Right atrium auricular region (tissue), 2 donors: ENCODE measurements around the gene SLC22A23. TPM values are rescaled to one million over a fixed set of nuclear protein-coding genes. Genes with fewer than 3 reads are reported as not detected.

Experiments used
- DNase-seq: peaks from one replicate; pipeline ENCODE4 v3.0.0-alpha.2; 2019; ENCODE audit warnings: low spot score
- H3K27ac ChIP-seq, 2 donors: fragments of 200-600 bp; sonication (generic); 1 replicate in 1 of 2; 2 replicates in 1 of 2; pipeline ENCODE4 v1.5.1; 2016 to 2019
- H3K27me3 ChIP-seq, 2 donors: fragments of 200-600 bp; sonication (generic); one replicate each; pipeline versions ENCODE4 v1.5.1 to v1.6.0; 2017 to 2019
- H3K36me3 ChIP-seq: fragments of 200-600 bp; sonication (generic); one replicate; pipeline ENCODE4 v1.5.1; 2016
- H3K4me1 ChIP-seq, 2 donors: fragments of 200-600 bp; sonication (generic); one replicate each; pipeline versions ENCODE4 v1.5.1 to v1.6.0; 2017 to 2019
- H3K4me3 ChIP-seq, 2 donors: fragments of 200-600 bp; sonication (generic); 1 replicate in 1 of 2; 2 replicates in 1 of 2; pipeline ENCODE4 v1.5.1; 2017 to 2019; ENCODE audit warnings: mild to moderate bottlenecking in 1 of 2, moderate library complexity in 1 of 2
- H3K9me3 ChIP-seq, 2 donors: fragments of 200-600 bp; sonication (generic); one replicate each; pipeline ENCODE4 v1.5.1; 2019
- total RNA-seq, 2 donors: library from RNA; depleted of rRNA; stranded (reverse); fragments of >200 nt; gene quantifications; one replicate each; pipeline ENCODE4 v1.1.0, GENCODE V29; 2016
- TF ChIP-seq, protein P1 (sequence below), 2 donors: fragments of 200-600 bp; sonication (generic); IDR thresholded peaks; one replicate each; pipeline ENCODE4 v1.5.1; 2019; ENCODE audit warnings: antibody characterized with exemption in 2 of 2

The SLC22A23 gene
- total RNA-seq, 2 donors from 2014 or later = 2.9 to 7.2 TPM

DNA sequence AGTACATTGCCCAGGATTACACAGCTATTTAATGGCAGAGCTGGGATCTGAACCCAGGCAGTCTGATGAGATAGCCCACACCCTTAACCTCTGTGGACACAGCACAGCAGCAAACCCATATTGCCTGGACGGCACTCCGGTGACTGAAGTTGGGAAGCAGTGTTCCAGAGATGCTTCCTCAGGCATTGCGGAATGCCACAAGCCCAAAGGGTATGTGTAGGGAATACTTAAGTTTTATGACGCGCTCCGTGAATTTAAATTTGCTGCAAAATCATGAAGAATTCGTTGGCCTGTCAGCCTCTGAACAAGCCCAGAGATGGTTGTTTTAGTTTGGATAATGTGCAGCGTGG is 151.7 kb downstream of the SLC22A23 start:
- H3K4me3 ChIP-seq = no peak overlapping the region
- H3K36me3 ChIP-seq = no peaks in the 10 kb centered on the region
- no peaks in the 10 kb centered on the region for H3K9me3 ChIP-seq
- H3K27me3 ChIP-seq = no peaks in the 10 kb centered on the region
- H3K27ac ChIP-seq = no peak overlapping the region
- TF ChIP-seq, protein P1, sequence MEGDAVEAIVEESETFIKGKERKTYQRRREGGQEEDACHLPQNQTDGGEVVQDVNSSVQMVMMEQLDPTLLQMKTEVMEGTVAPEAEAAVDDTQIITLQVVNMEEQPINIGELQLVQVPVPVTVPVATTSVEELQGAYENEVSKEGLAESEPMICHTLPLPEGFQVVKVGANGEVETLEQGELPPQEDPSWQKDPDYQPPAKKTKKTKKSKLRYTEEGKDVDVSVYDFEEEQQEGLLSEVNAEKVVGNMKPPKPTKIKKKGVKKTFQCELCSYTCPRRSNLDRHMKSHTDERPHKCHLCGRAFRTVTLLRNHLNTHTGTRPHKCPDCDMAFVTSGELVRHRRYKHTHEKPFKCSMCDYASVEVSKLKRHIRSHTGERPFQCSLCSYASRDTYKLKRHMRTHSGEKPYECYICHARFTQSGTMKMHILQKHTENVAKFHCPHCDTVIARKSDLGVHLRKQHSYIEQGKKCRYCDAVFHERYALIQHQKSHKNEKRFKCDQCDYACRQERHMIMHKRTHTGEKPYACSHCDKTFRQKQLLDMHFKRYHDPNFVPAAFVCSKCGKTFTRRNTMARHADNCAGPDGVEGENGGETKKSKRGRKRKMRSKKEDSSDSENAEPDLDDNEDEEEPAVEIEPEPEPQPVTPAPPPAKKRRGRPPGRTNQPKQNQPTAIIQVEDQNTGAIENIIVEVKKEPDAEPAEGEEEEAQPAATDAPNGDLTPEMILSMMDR (IDR thresholded peaks at IDR 0.05) = no peak
- H3K4me1 ChIP-seq = no peaks in the 10 kb centered on the region
- no peak for DNase-seq

DNA sequence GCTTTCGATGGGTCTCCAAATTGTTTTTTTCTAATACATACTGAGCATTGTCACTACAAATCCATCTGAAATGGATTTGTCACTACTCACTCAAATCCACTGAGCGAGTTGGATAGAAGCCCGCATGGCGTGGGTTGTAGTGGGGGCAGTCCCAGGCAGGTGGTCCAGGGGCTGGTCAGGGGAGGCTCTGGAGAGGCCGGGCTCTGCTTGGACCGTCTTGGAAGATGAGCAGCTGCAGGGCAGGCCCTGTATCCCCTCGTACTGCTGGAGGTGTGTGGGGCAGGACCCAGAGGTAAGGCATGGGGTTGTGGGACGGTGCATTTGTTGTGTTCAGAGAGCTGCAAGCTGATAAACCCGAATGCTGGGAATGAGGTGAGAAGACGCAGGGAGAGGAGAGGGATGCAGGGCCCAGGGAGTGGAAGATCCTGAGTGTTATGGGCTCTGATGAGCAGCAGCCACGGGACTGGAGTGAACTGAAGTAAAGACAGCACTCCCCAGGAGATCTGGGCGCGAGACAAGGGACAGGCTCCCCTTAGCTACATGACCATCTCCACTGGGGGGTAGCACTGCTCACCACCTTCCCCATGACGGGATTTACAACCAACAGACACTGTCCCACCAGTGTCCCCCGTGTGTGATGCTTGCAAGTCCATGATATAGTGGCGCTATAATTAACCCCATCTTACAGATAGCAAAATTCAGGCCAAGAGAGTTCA is 152.2 kb downstream of the SLC22A23 start:
- no peaks in the 10 kb centered on the region for H3K9me3 ChIP-seq
- H3K4me1 ChIP-seq = no peaks in the 10 kb centered on the region
- H3K4me3 ChIP-seq = no peak overlapping the region
- TF ChIP-seq, protein P1 (IDR thresholded peaks at IDR 0.05) = no peak
- no peaks in the 10 kb centered on the region for H3K27me3 ChIP-seq
- no peaks in the 10 kb centered on the region for H3K36me3 ChIP-seq
- no peak for DNase-seq
- no peak overlapping the region for H3K27ac ChIP-seq

DNA sequence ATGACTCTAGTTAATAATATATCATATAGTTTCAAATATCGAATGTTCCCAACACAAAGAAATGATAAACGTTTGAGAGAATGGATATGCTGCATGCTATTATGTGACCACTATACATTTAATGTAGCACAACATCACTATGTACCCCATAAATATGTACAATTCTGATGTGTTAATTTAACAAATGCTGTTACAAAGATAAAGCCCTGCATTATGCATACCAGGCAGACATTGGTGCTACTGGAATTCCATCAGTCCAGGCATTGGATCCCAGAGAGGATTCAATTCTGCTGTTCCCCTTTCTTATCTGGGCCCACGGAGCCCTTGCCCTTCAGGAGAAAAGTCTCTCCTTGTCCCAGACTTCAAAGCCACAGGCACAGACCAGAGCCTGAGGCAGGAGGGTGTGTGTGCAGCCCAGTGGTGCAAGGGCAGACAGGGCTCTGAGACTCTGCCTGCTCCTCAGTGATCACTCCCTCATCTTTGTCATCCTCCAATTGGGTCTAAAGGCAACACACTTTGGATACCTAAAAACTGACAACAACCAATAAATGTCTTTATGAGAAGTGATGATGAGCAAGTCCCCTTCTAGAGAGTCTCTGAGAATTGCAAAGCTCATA is 152.9 kb downstream of the SLC22A23 start:
- TF ChIP-seq, protein P1 (IDR thresholded peaks at IDR 0.05) = no peak
- Histone ChIP-seq H3K36me3 (no peaks in the 10 kb centered on the region), H3K4me1 (no peaks in the 10 kb centered on the region), H3K4me3 (no peak overlapping the region), H3K9me3 (no peaks in the 10 kb centered on the region), H3K27me3 (no peaks in the 10 kb centered on the region), H3K27ac (no peak overlapping the region)
- no peak for DNase-seq

DNA sequence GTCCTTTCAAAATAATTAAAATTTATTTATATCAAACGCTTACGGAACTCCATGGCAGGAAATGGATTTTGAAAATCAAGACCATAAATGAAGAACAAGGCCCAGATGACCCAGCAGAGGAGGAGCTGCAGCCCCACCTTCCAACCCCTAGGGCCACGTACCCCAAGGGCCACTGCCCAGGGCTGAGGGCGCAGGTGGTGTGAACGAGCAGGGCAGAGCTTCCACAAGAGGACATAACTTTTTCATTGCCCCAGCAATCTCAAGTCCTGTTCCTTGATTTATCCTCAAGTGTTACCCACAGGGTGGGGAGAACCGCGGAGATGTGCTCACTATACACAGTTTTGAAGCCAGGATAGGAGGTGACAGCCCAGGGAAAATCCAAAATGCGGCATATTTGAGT is 155.3 kb downstream of the SLC22A23 start:
- Histone ChIP-seq H3K9me3 (no peaks in the 10 kb centered on the region), H3K36me3 (no peaks in the 10 kb centered on the region), H3K4me1 (no peaks in the 10 kb centered on the region), H3K4me3 (no peak overlapping the region), H3K27ac (no peak overlapping the region), H3K27me3 (no peaks in the 10 kb centered on the region)
- DNase-seq = no peak
- TF ChIP-seq, protein P1 (IDR thresholded peaks at IDR 0.05) = no peak

DNA sequence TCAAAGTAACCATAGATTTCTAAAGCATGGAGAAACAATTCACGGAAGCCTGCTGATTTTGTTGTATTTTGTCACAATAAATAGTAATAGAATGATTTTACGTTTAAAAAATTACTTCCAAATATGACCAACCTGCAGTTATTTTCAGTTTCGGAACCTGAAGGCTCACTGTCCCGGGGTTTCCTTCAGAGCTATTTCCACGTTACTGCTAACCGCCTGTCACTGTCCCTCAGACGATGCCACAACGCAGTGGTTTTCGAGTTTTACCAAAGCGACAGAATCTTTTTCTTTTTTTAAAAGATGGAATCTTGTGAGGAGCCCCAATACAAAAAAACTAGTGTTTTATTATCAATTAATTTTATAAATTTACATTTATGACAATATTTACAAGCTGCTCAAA is 157.6 kb downstream of the SLC22A23 start:
- TF ChIP-seq, protein P1 (IDR thresholded peaks at IDR 0.05) = no peak
- Histone ChIP-seq H3K4me3 (no peak overlapping the region), H3K27me3 (no peaks in the 10 kb centered on the region), H3K36me3 (no peaks in the 10 kb centered on the region), H3K4me1 (no peaks in the 10 kb centered on the region), H3K27ac (no peak overlapping the region), H3K9me3 (no peaks in the 10 kb centered on the region)
- no peak for DNase-seq
